ENCODE measurements around the gene PLCH2.

The PLCH2 gene

DNA sequence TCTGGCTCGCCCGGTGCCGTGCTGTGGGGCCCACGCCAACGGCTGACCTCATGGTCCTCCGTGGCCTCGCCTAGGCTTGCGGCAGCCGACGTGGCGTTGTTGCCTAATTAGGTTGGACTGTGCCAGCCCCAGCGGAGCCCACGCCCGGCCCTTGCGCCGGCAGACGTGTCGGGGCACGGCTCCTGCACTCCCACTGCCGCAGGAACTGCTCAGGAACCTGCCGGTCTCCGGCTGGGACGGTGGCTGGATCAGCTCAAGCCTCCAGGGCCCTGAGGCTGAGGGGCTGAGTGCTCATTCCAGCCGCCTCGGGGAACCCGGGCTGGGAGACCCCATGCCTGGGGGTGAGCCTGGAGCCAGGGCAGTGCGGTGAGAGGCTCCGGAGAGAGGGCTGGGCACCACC lies 47.6 kb upstream of the PLCH2 start:
- DNase-seq (ENCODE audit: extremely low read depth, insufficient read length): no peak
- Histone ChIP-seq H3K36me3 (ENCODE audit: control insufficient read depth, insufficient read depth, low read length) (no peaks in the 10 kb centered on the region), H3K4me3 (replicated peaks; ENCODE audit: low read depth, low read length) (no peak overlapping the region), H3K27me3 (replicated peaks; ENCODE audit: control insufficient read depth, insufficient read depth, low read length) (no peaks in the 10 kb centered on the region)
- TF ChIP-seq, protein P1, sequence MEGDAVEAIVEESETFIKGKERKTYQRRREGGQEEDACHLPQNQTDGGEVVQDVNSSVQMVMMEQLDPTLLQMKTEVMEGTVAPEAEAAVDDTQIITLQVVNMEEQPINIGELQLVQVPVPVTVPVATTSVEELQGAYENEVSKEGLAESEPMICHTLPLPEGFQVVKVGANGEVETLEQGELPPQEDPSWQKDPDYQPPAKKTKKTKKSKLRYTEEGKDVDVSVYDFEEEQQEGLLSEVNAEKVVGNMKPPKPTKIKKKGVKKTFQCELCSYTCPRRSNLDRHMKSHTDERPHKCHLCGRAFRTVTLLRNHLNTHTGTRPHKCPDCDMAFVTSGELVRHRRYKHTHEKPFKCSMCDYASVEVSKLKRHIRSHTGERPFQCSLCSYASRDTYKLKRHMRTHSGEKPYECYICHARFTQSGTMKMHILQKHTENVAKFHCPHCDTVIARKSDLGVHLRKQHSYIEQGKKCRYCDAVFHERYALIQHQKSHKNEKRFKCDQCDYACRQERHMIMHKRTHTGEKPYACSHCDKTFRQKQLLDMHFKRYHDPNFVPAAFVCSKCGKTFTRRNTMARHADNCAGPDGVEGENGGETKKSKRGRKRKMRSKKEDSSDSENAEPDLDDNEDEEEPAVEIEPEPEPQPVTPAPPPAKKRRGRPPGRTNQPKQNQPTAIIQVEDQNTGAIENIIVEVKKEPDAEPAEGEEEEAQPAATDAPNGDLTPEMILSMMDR (IDR thresholded peaks at IDR 0.05; ENCODE audit: insufficient read depth, low read length, poor library complexity, severe bottlenecking): no peak

DNA sequence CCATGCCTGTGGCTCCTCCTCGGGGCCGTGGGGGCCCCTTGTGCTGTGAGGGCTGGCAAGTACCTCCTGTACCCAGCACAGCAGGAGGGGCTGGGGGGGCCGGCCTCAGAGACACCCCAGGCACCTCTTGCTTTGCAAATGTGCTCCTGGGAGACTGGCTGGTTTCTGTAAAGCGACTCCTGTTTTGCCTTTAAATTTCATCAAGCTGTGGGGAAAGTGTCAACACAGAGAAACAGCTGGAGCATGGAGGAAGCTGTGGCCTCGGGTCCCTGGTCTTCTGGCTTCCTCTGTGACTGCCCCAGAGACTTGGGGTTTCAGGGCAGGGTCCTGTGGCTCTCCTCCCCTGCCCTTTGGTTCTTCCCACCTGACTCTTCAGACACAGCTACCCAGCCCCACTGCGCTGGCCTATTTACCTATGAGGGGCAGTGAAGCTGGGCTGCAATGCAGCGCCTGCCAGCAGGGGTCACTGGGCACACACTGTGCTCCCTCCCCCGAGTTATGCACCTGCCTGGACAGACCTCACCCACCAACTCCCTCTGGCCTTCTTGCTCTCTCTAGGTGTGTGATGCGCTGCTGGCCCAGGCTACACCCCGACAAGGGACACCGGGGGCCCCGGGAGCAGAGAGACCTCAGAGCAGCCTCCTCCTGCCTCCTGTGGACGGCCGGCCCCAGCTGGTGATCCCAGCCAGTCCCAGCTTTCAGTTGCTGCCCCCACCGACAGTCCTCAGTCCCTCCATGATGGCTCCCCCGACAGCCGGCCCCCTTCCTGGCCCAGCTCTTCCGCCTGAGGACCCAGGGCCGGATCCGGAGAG lies 46.1 kb upstream of the PLCH2 start:
- H3K4me3 ChIP-seq (replicated peaks; ENCODE audit: low read depth, low read length): no peak overlapping the region
- no peaks in the 10 kb centered on the region for H3K27me3 ChIP-seq (replicated peaks; ENCODE audit: control insufficient read depth, insufficient read depth, low read length)
- DNase-seq (ENCODE audit: extremely low read depth, insufficient read length): no peak
- no peaks in the 10 kb centered on the region for H3K36me3 ChIP-seq (ENCODE audit: control insufficient read depth, insufficient read depth, low read length)
- TF ChIP-seq, protein P1 (IDR thresholded peaks at IDR 0.05; ENCODE audit: insufficient read depth, low read length, poor library complexity, severe bottlenecking): peak; percentile 71

DNA sequence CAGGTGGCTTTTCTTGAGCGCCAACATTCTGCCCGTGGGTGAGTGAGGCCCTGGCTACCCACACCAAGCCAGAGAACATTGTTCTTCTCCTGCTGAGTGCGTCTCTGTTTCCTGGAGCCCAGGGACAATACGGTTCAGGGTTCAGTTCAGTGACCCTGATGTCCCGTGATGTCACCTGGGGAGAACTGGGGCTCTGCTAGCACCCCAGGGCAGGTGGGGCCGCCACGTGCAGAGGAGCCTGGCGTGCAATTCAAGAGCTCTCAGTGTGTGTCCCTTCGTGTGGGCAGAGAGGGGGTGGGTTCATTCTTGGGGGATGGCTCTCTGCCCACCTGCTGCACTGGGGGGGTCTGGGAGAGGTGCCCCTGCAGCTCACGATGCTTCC lies 45.5 kb upstream of the PLCH2 start:
- Histone ChIP-seq H3K4me3 (replicated peaks; ENCODE audit: low read depth, low read length) (no peak overlapping the region), H3K36me3 (ENCODE audit: control insufficient read depth, insufficient read depth, low read length) (no peaks in the 10 kb centered on the region), H3K27me3 (replicated peaks; ENCODE audit: control insufficient read depth, insufficient read depth, low read length) (no peaks in the 10 kb centered on the region)
- no peak for DNase-seq (ENCODE audit: extremely low read depth, insufficient read length)
- TF ChIP-seq, protein P1 (IDR thresholded peaks at IDR 0.05; ENCODE audit: insufficient read depth, low read length, poor library complexity, severe bottlenecking): no peak

DNA sequence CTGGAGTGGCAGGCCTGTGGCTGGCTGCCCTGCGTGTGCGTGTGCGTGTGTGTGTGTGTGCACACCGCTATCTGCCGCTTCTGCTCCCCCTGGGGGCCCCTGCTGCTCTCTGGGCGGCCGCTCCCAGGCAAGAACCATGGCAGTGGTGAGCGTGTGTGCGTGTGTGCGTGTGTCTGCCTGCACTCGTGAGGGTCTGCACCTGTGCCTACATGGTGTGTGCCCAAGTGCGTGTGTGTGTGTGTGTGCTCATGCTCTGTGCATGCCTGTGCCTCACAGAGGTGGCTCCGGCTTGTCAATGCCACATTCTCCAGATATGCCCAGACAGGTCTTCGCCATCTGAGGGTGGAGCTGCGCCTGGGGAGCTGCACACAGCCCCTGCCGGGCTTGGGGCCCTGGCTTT lies 45.0 kb upstream of the PLCH2 start:
- Histone ChIP-seq H3K36me3 (ENCODE audit: control insufficient read depth, insufficient read depth, low read length) (no peaks in the 10 kb centered on the region), H3K27me3 (replicated peaks; ENCODE audit: control insufficient read depth, insufficient read depth, low read length) (no peaks in the 10 kb centered on the region), H3K4me3 (replicated peaks; ENCODE audit: low read depth, low read length) (no peak overlapping the region)
- DNase-seq (ENCODE audit: extremely low read depth, insufficient read length): no peak
- TF ChIP-seq, protein P1 (IDR thresholded peaks at IDR 0.05; ENCODE audit: insufficient read depth, low read length, poor library complexity, severe bottlenecking): no peak

DNA sequence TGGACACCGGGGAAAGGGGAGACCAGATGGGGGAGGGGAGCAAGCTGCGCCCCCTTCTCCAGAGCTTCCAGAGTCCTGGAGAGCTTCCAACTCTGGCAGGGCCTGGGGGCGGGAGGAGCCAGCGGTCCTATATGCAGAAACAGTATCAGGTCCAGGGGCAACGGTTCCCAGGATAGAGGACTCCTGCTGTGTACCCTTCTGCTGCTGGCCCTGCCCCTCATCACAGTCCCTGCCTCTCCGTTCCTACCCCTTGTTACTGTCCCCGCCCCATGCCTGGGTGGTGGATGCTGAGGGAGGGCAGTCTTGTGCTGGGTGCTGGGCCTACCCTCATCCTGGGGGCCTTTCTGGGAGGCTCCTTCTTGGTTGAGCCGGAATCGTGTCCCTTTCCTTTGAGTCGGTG lies 44.6 kb upstream of the PLCH2 start:
- DNase-seq (ENCODE audit: extremely low read depth, insufficient read length): no peak
- no peaks in the 10 kb centered on the region for H3K36me3 ChIP-seq (ENCODE audit: control insufficient read depth, insufficient read depth, low read length)
- TF ChIP-seq, protein P1 (IDR thresholded peaks at IDR 0.05; ENCODE audit: insufficient read depth, low read length, poor library complexity, severe bottlenecking): no peak
- H3K4me3 ChIP-seq (replicated peaks; ENCODE audit: low read depth, low read length): no peak overlapping the region
- H3K27me3 ChIP-seq (replicated peaks; ENCODE audit: control insufficient read depth, insufficient read depth, low read length): no peaks in the 10 kb centered on the region
